GM18520 (cell line): ENCODE data around the gene AOPEP.

Experiments used
- ATAC-seq: cut with Tn5 transposase; IDR thresholded peaks from one replicate; pipeline ENCODE4 v1.9.1; 2021; ENCODE audit not compliant: unreplicated experiment

The AOPEP gene

GRCh38 chr9:94984891-94985476 is 258.5 kb downstream of the AOPEP start:
- no peak for ATAC-seq

- no peak for ATAC-seq
Measured at GRCh38 chr9:94985649-94986048, 259.1 kb downstream of the AOPEP start.

GRCh38 chr9:94987731-94988130 is 261.2 kb downstream of the AOPEP start:
- no peak for ATAC-seq

- ATAC-seq = no peak
Measured at GRCh38 chr9:94990897-94991561, 264.5 kb downstream of the AOPEP start.

GRCh38 chr9:94991961-94992907 is 265.7 kb downstream of the AOPEP start:
- no peak for ATAC-seq

GRCh38 chr9:94993160-94993820 is 266.8 kb downstream of the AOPEP start:
- ATAC-seq = no peak

GRCh38 chr9:94993821-94994165 is 267.3 kb downstream of the AOPEP start:
- ATAC-seq = no peak

- ATAC-seq = no peak
Measured at GRCh38 chr9:94995048-94995693, 268.7 kb downstream of the AOPEP start.

GRCh38 chr9:94996641-94997040 is 270.1 kb downstream of the AOPEP start:
- no peak for ATAC-seq

- no peak for ATAC-seq
Measured at GRCh38 chr9:94997727-94998126, 271.2 kb downstream of the AOPEP start.

- ATAC-seq = no peak
Measured at GRCh38 chr9:94999832-95000231, 273.3 kb downstream of the AOPEP start.

- ATAC-seq = no peak
Measured at GRCh38 chr9:95000821-95001220, 274.3 kb downstream of the AOPEP start.

GRCh38 chr9:95001720-95002119 is 275.2 kb downstream of the AOPEP start:
- ATAC-seq = no peak

- no peak for ATAC-seq
Measured at GRCh38 chr9:95003689-95004410, 277.4 kb downstream of the AOPEP start.

GRCh38 chr9:95004411-95005277 is 278.1 kb downstream of the AOPEP start:
- ATAC-seq = no peak

- ATAC-seq = no peak
Measured at GRCh38 chr9:95005278-95006143, 279.0 kb downstream of the AOPEP start.

GRCh38 chr9:95007226-95007869 is 280.8 kb downstream of the AOPEP start:
- no peak for ATAC-seq
